Islet of Langerhans (tissue), 1 donor: Measurements from ENCODE around the gene PAX2.

Source experiments
- FAIRE-seq: peaks from one replicate; lab custom pipeline; 2011; peaks lifted over from hg19 to GRCh38; lab: Jason Lieb, UNC

Gene PAX2

GRCh38 chr10:100755821-100756220 is 10.4 kb downstream of the PAX2 start:
- FAIRE-seq: no peak

GRCh38 chr10:100759331-100759730 is 13.9 kb downstream of the PAX2 start:
- FAIRE-seq: no peak

- FAIRE-seq: no peak
Observed at GRCh38 chr10:100760726-100761125, 15.3 kb downstream of the PAX2 start.

- FAIRE-seq: no peak
Observed at GRCh38 chr10:100761191-100761590, 15.8 kb downstream of the PAX2 start.

GRCh38 chr10:100763043-100763747 is 17.8 kb downstream of the PAX2 start:
- no peak for FAIRE-seq

GRCh38 chr10:100766693-100767421 is 21.5 kb downstream of the PAX2 start:
- FAIRE-seq: no peak

- no peak for FAIRE-seq
Observed at GRCh38 chr10:100767422-100767775, 22.0 kb downstream of the PAX2 start.

GRCh38 chr10:100769481-100769880 is 24.1 kb downstream of the PAX2 start:
- no peak for FAIRE-seq

GRCh38 chr10:100773646-100774045 is 28.3 kb downstream of the PAX2 start:
- no peak for FAIRE-seq

GRCh38 chr10:100774223-100774622 is 28.8 kb downstream of the PAX2 start:
- no peak for FAIRE-seq

GRCh38 chr10:100774876-100775275 is 29.5 kb downstream of the PAX2 start:
- FAIRE-seq: no peak

- no peak for FAIRE-seq
Observed at GRCh38 chr10:100775386-100775785, 30.0 kb downstream of the PAX2 start.

- no peak for FAIRE-seq
Observed at GRCh38 chr10:100775871-100776270, 30.5 kb downstream of the PAX2 start.

GRCh38 chr10:100776671-100777070 is 31.3 kb downstream of the PAX2 start:
- no peak for FAIRE-seq

- no peak for FAIRE-seq
Observed at GRCh38 chr10:100779329-100779728, 33.9 kb downstream of the PAX2 start.

- FAIRE-seq: no peak
Observed at GRCh38 chr10:100780324-100780723, 34.9 kb downstream of the PAX2 start.

GRCh38 chr10:100781145-100781665 is 35.8 kb downstream of the PAX2 start:
- FAIRE-seq: no peak

GRCh38 chr10:100782461-100783244 is 37.3 kb downstream of the PAX2 start:
- no peak for FAIRE-seq

- FAIRE-seq: no peak
Observed at GRCh38 chr10:100784126-100784525, 38.7 kb downstream of the PAX2 start.

- FAIRE-seq: no peak
Observed at GRCh38 chr10:100786591-100786990, 41.2 kb downstream of the PAX2 start.

GRCh38 chr10:100788002-100788903 is 42.9 kb downstream of the PAX2 start:
- FAIRE-seq: no peak

GRCh38 chr10:100790761-100791208 is 45.4 kb downstream of the PAX2 start:
- FAIRE-seq: no peak
